Placental epithelial cell (primary cell): ENCODE results near the gene BPI. TPM values are rescaled to one million over a fixed set of nuclear protein-coding genes. Genes with fewer than 3 reads are reported as not detected.

Experiments used
- total RNA-seq: library from RNA; depleted of rRNA; stranded (reverse); fragments of >200 nt; gene quantifications from 2 replicates; pipeline ENCODE4 v1.2.3, GENCODE V29; 2012

Gene BPI
- total RNA-seq: not detected in 2 replicates

GRCh38 chr20:38303908-38304379, at the start of gene BPI:
TSS of gene BPI (plus strand) at chr20:38304156. CDS start at chr20:38304224, 68 bp downstream.

GRCh38 chr20:38260378-38261053, 43.4 kb upstream of the BPI start, which contains the start of gene KIAA1755:
TSS of gene KIAA1755 (minus strand) at chr20:38260735. CDS start at chr20:38260500, 235 bp downstream.

GRCh38 chr20:38346247-38346651, 42.3 kb downstream of the BPI start, which contains the start of gene LBP:
TSS of gene LBP (plus strand) at chr20:38346482. CDS start at chr20:38346517, 35 bp downstream.

Other genes with a start within 250 kb of the BPI start
- 1,854 and 3,151 TPM in 2 replicates for gene TGM2, start 138.9 kb upstream of the BPI start, total RNA-seq
- gene KIAA1755, start 43.4 kb upstream of the BPI start, total RNA-seq: 7.5 and 11.3 TPM in 2 replicates
- gene LBP, start 42.3 kb downstream of the BPI start, total RNA-seq: 0.11 TPM in 1 of 2 replicates, not detected in the other
- gene SNHG17, start 131.2 kb downstream of the BPI start, total RNA-seq: 7.1 and 9.2 TPM in 2 replicates
- 39.7 and 44.9 TPM in 2 replicates for gene RALGAPB, start 168.7 kb downstream of the BPI start, total RNA-seq